IPS DF 4.7 (cell line): Measurements from ENCODE around the gene VAV3.

Experiments
- DNase-seq: peaks from one replicate; pipeline ENCODE4 v3.0.0-alpha.2; 2013; ENCODE audit warnings: low spot score; ENCODE audit errors: extremely low read depth

The VAV3 gene

GRCh38 chr1:107594536-107594935 lies 370.4 kb downstream of the VAV3 start:
- DNase-seq: no peak

GRCh38 chr1:107593501-107594209 lies 371.3 kb downstream of the VAV3 start:
- DNase-seq: no peak

- DNase-seq: no peak
Measured at GRCh38 chr1:107590900-107591622, 373.9 kb downstream of the VAV3 start.

- DNase-seq: no peak
Measured at GRCh38 chr1:107590087-107590486, 374.9 kb downstream of the VAV3 start.

- no peak for DNase-seq
Measured at GRCh38 chr1:107588321-107588720, 376.7 kb downstream of the VAV3 start.

- DNase-seq: no peak
Measured at GRCh38 chr1:107575226-107575625, 389.8 kb downstream of the VAV3 start.

GRCh38 chr1:107574044-107574443 lies 390.9 kb downstream of the VAV3 start:
- no peak for DNase-seq

GRCh38 chr1:107572674-107573211 lies 392.2 kb downstream of the VAV3 start:
- DNase-seq: no peak

GRCh38 chr1:107570768-107571167 lies 394.2 kb downstream of the VAV3 start:
- DNase-seq: no peak

GRCh38 chr1:107563441-107563840 lies 401.5 kb downstream of the VAV3 start:
- DNase-seq: no peak

- no peak for DNase-seq
Measured at GRCh38 chr1:107559881-107560280, 405.1 kb downstream of the VAV3 start.

GRCh38 chr1:107557095-107557494 lies 407.9 kb downstream of the VAV3 start:
- no peak for DNase-seq

GRCh38 chr1:107555578-107555977 lies 409.4 kb downstream of the VAV3 start:
- DNase-seq: no peak

GRCh38 chr1:107552781-107553180 lies 412.2 kb downstream of the VAV3 start:
- no peak for DNase-seq

- no peak for DNase-seq
Measured at GRCh38 chr1:107551456-107551855, 413.5 kb downstream of the VAV3 start.

- no peak for DNase-seq
Measured at GRCh38 chr1:107550358-107550757, 414.6 kb downstream of the VAV3 start.

GRCh38 chr1:107549152-107549810 lies 415.7 kb downstream of the VAV3 start:
- DNase-seq: no peak

- no peak for DNase-seq
Measured at GRCh38 chr1:107548276-107548675, 416.7 kb downstream of the VAV3 start.

- DNase-seq: no peak
Measured at GRCh38 chr1:107547363-107548155, 417.4 kb downstream of the VAV3 start.

- no peak for DNase-seq
Measured at GRCh38 chr1:107546576-107546975, 418.4 kb downstream of the VAV3 start.

GRCh38 chr1:107545879-107546278 lies 419.1 kb downstream of the VAV3 start:
- no peak for DNase-seq
